Activated naive CD8-positive, alpha-beta T cell treated with anti-CD3 and anti-CD28 coated beads, Interleukin-2, amount 50 U/mL, for 24 hours (primary cell): ENCODE measurements around the gene CREB3L2.
"Not testable (repeated sequence)": the region's sequence is repeated elsewhere in the genome, so short reads cannot be mapped to it uniquely, and the experiment has no call there.

Experiments used
- ATAC-seq: fragments of 150-1000 bp; cut with Tn5 transposase; one replicate; pipeline ENCODE4 v1.10.0; 2021
- DNase-seq: peaks from one replicate; pipeline ENCODE4 v3.0.0; 2021
- H3K27ac Mint-ChIP-seq: one replicate; pipeline ENCODE4 v1.8.0; 2021; ENCODE audit warnings: mild to moderate bottlenecking, mixed read lengths
- H3K27me3 Mint-ChIP-seq: one replicate; pipeline ENCODE4 v1.8.0; 2021; ENCODE audit warnings: mixed read lengths
- H3K36me3 Mint-ChIP-seq: one replicate; pipeline ENCODE4 v1.8.0; 2021; ENCODE audit warnings: low read depth, mixed read lengths
- H3K4me1 Mint-ChIP-seq: one replicate; pipeline ENCODE4 v1.8.0; 2021; ENCODE audit warnings: mixed read lengths
- H3K4me3 Mint-ChIP-seq: one replicate; pipeline ENCODE4 v1.8.0; 2021; ENCODE audit warnings: mild to moderate bottlenecking, moderate library complexity, mixed read lengths
- H3K9me3 Mint-ChIP-seq: one replicate; pipeline ENCODE4 v1.8.0; 2021; ENCODE audit warnings: mixed read lengths

CREB3L2 gene

GRCh38 chr7:137835486-137836112, 166.3 kb downstream of the CREB3L2 start:
- no peak overlapping the region for H3K27ac Mint-ChIP-seq
- H3K4me1 Mint-ChIP-seq = no peaks in the 10 kb centered on the region
- H3K27me3 Mint-ChIP-seq = peaks cover 30% of the 10 kb centered on the region
- H3K4me3 Mint-ChIP-seq = no peak overlapping the region
- H3K9me3 Mint-ChIP-seq = peaks cover 11% of the 10 kb centered on the region
- peaks cover 5% of the 10 kb centered on the region for H3K36me3 Mint-ChIP-seq
- ATAC-seq (no peak), DNase-seq (no peak)

- ATAC-seq (no peak), DNase-seq (no peak)
- Mint-ChIP-seq H3K27ac (no peak overlapping the region), H3K4me3 (no peak overlapping the region), H3K36me3 (peaks cover 5% of the 10 kb centered on the region), H3K4me1 (no peaks in the 10 kb centered on the region), H3K9me3 (peaks cover 11% of the 10 kb centered on the region), H3K27me3 (peaks cover 25% of the 10 kb centered on the region)
These were observed 167.3 kb downstream of the CREB3L2 start for GRCh38 chr7:137834552-137834951.

- Mint-ChIP-seq H3K27me3 (peaks cover 28% of the 10 kb centered on the region), H3K9me3 (peaks cover 11% of the 10 kb centered on the region)
- not testable (repeated sequence) for H3K27ac Mint-ChIP-seq, DNase-seq, ATAC-seq, H3K4me3 Mint-ChIP-seq, H3K4me1 Mint-ChIP-seq, H3K36me3 Mint-ChIP-seq
These were observed 168.9 kb downstream of the CREB3L2 start for GRCh38 chr7:137832990-137833389.

- Mint-ChIP-seq H3K27me3 (peaks cover 27% of the 10 kb centered on the region), H3K4me1 (no peaks in the 10 kb centered on the region), H3K4me3 (no peak overlapping the region), H3K27ac (no peak overlapping the region), H3K36me3 (peaks cover 5% of the 10 kb centered on the region), H3K9me3 (peaks cover 11% of the 10 kb centered on the region)
- ATAC-seq = no peak
- DNase-seq = no peak
These were observed 169.5 kb downstream of the CREB3L2 start for GRCh38 chr7:137832382-137832781.

- not testable (repeated sequence) for ATAC-seq, H3K4me3 Mint-ChIP-seq, DNase-seq, H3K27ac Mint-ChIP-seq, H3K36me3 Mint-ChIP-seq, H3K4me1 Mint-ChIP-seq
- Mint-ChIP-seq H3K27me3 (peaks cover 23% of the 10 kb centered on the region), H3K9me3 (peaks cover 11% of the 10 kb centered on the region)
These were observed 170.3 kb downstream of the CREB3L2 start for GRCh38 chr7:137831555-137831954.

GRCh38 chr7:137829337-137829992, 172.4 kb downstream of the CREB3L2 start:
- no peaks in the 10 kb centered on the region for H3K4me1 Mint-ChIP-seq
- DNase-seq (no peak), ATAC-seq (no peak)
- no peak overlapping the region for H3K27ac Mint-ChIP-seq
- peaks cover 11% of the 10 kb centered on the region for H3K9me3 Mint-ChIP-seq
- peaks cover 17% of the 10 kb centered on the region for H3K27me3 Mint-ChIP-seq
- peaks cover 5% of the 10 kb centered on the region for H3K36me3 Mint-ChIP-seq
- no peak overlapping the region for H3K4me3 Mint-ChIP-seq

GRCh38 chr7:137828456-137828855, 173.4 kb downstream of the CREB3L2 start:
- Mint-ChIP-seq H3K9me3 (peaks cover 9% of the 10 kb centered on the region), H3K36me3 (peaks cover 5% of the 10 kb centered on the region), H3K4me3 (no peak overlapping the region), H3K27me3 (peaks cover 17% of the 10 kb centered on the region), H3K27ac (no peak overlapping the region), H3K4me1 (no peaks in the 10 kb centered on the region)
- ATAC-seq (no peak), DNase-seq (no peak)

GRCh38 chr7:137825489-137825888, 176.4 kb downstream of the CREB3L2 start:
- no peaks in the 10 kb centered on the region for H3K36me3 Mint-ChIP-seq
- no peak overlapping the region for H3K27ac Mint-ChIP-seq
- no peaks in the 10 kb centered on the region for H3K4me1 Mint-ChIP-seq
- H3K4me3 Mint-ChIP-seq = no peak overlapping the region
- no peak for ATAC-seq
- DNase-seq = no peak
- no peaks in the 10 kb centered on the region for H3K9me3 Mint-ChIP-seq
- peaks cover 23% of the 10 kb centered on the region for H3K27me3 Mint-ChIP-seq
